ENCODE measurements around the gene TMEM255A.
A peak's percentile ranks its signal among the peaks of the same experiment; 100 is the strongest.
"Not testable (repeated sequence)": the region's sequence is repeated elsewhere in the genome, so short reads cannot be mapped to it uniquely, and the experiment has no call there.

TMEM255A gene

DNA sequence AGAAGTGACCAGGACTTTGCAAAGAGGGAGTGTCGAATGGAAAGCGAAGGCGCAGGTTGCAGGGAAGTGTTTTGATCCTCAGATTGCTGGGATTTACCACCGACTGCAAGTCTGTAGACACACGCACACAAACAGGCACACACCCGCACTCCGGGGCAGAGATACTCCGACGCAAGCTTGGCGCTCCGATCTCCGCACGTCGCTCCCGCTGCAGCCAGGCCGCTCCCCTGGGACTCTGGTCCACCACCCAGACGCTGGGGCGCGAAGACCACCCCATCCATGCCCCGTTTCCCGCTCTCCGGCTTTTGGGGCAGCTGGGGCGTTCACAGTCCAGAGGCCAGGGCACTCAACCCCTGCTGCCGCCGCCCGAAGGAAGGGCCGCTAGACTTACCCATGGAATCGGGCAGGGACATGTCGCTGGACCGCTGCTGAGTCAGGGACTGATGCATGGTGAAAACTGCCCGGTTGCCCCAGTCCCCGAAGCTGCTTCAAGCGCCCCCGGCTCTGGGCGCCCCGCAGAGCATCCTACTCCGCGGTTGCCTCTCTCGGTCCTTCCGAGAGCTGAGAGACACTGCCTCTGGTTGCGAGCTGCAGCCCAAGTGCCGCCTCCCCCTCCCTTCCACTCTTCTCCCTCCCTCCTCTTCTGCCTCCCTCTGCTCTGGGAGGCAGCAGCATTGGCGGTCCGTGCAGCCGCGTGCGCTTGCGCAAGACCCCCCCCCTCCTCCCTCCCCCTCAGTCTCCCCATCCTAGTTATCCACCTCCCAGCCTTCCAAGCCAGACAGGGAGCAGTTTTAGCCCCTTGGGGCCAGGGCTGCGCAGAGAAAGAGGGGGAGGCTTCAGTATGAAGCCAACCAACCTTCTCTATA lies at the start of gene TMEM255A:
Gene TMEM255A, minus strand, starts transcription at position 601 of the 866 bp plus-strand sequence. Its CDS starts 152 bp downstream, at position 449.
- H3K4me3 ChIP-seq (ENCODE audit: insufficient read length, low read depth) = peak within 1 kb of the TSS; percentile 63
- peak within 1 kb of the TSS; percentile 74 for H3K9ac ChIP-seq (ENCODE audit: insufficient read length, low read depth)

DNA sequence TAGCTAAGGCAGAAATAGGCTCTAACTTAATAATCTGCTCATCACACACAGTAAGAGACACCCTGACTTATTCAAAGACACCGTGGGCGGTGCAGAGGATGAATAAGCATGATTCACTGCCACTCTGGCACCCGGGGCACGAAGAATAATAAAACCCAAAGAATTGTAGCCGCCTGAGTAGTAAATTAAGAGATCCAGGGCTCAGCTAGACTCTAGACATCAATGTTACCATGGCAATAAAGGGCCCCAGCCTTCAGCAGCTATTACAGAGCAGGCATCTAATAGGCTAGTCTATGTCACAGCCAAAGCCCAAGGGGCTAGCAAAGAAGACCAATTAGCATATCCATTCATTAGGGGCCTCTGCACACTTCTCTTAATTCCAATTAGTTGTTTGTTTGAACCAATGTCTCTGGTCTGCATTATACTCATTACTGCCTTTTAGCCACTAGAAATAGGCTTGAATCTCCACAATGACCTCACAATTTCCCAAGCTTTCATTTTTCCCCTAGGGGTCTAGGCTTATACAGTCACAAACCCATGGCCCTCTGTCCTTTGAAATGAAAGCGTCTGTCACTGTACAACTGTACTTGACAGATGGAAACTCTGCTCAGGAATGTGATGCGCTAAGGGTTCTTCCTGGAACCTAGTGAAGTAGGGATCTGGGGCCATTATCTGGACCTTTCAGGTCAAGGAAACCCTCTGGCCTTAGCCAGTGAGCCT lies 47.6 kb upstream of the TMEM255A start:
- TF ChIP-seq YY1 (IDR thresholded peaks at IDR 0.05; ENCODE audit: insufficient read depth, insufficient read length) (no peak), ZNF274 (IDR thresholded peaks at IDR 0.05; ENCODE audit: low read depth, low read length) (no peak), SUZ12 (IDR thresholded peaks at IDR 0.05; ENCODE audit: extremely low read depth, insufficient read depth, insufficient read length) (no peak)
- Histone ChIP-seq H3K36me3 (ENCODE audit: insufficient read depth, insufficient read length, low read length) (no peaks in the 10 kb centered on the region), H3K4me1 (ENCODE audit: insufficient read depth, insufficient read length) (no peaks in the 10 kb centered on the region), H3K9ac (ENCODE audit: insufficient read length, low read depth) (no peak overlapping the region), H3K27me3 (ENCODE audit: insufficient read depth, insufficient read length) (no peaks in the 10 kb centered on the region), H3K9me3 (ENCODE audit: insufficient read depth, low read length) (no peaks in the 10 kb centered on the region), H3K4me3 (ENCODE audit: insufficient read length, low read depth) (no peak overlapping the region)
- no peak for DNase-seq (ENCODE audit: low read depth, low spot score)

More for the DNA sequence above, at the start of gene TMEM255A:
- no peaks in the 10 kb centered on the region for H3K36me3 ChIP-seq (ENCODE audit: insufficient read depth, insufficient read length, low read length)
- no peak for TF ChIP-seq YY1 (IDR thresholded peaks at IDR 0.05; ENCODE audit: insufficient read depth, insufficient read length)
- no peak for TF ChIP-seq ZNF274 (IDR thresholded peaks at IDR 0.05; ENCODE audit: low read depth, low read length)
- TF ChIP-seq SUZ12 (IDR thresholded peaks at IDR 0.05; ENCODE audit: extremely low read depth, insufficient read depth, insufficient read length) = no peak
- no peaks in the 10 kb centered on the region for H3K4me1 ChIP-seq (ENCODE audit: insufficient read depth, insufficient read length)
- no peaks in the 10 kb centered on the region for H3K9me3 ChIP-seq (ENCODE audit: insufficient read depth, low read length)
- DNase-seq (ENCODE audit: low read depth, low spot score) = peak; percentile 35
- H3K27me3 ChIP-seq (ENCODE audit: insufficient read depth, insufficient read length) = peaks cover 32% of the 10 kb centered on the region

DNA sequence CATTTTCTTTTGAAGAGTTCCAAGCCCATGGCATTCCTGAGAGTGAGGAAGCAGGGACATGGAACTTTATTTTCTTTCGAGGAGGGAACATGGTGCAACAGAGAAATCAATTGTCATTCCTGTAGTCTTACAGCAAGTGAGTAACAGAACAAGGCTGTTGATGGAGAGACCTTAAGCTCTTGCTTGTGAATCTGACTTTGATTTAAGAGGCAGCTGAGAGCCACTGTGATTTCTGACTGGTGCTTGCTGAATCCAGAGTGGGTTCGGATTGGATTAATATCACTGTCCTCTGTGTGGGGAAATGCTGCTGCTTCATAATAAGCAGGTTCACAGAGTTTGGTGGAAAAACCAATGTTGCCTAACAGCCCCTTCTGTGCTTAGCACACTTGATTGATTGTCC lies 45.9 kb upstream of the TMEM255A start:
- DNase-seq (ENCODE audit: low read depth, low spot score) = no peak
- Histone ChIP-seq H3K4me1 (ENCODE audit: insufficient read depth, insufficient read length) (no peaks in the 10 kb centered on the region), H3K9ac (ENCODE audit: insufficient read length, low read depth) (no peak overlapping the region), H3K27me3 (ENCODE audit: insufficient read depth, insufficient read length) (no peaks in the 10 kb centered on the region), H3K4me3 (ENCODE audit: insufficient read length, low read depth) (no peak overlapping the region), H3K36me3 (ENCODE audit: insufficient read depth, insufficient read length, low read length) (no peaks in the 10 kb centered on the region), H3K9me3 (ENCODE audit: insufficient read depth, low read length) (no peaks in the 10 kb centered on the region)
- no peak for TF ChIP-seq YY1 (IDR thresholded peaks at IDR 0.05; ENCODE audit: insufficient read depth, insufficient read length)
- TF ChIP-seq ZNF274 (IDR thresholded peaks at IDR 0.05; ENCODE audit: low read depth, low read length) = no peak
- TF ChIP-seq SUZ12 (IDR thresholded peaks at IDR 0.05; ENCODE audit: extremely low read depth, insufficient read depth, insufficient read length) = no peak

DNA sequence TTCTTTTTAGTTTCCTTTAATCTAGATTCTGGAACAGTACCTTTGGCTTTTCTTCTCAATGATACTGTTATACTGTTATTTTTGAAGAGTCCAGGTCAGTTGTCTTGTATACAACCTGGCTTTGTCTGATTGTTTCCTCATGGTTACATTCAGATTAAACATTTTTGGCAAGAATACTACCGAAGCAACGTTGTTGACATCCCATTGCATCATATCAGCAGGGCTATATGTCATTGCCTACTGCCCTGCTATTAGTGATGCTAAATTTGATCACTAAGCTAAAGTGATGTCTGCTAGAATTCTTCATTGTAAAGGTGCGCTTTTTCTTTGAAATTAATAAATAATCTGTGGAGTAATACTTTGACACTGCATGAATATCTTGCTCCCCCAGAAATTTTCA lies 44.8 kb upstream of the TMEM255A start:
- H3K9me3 ChIP-seq (ENCODE audit: insufficient read depth, low read length) = no peaks in the 10 kb centered on the region
- no peak overlapping the region for H3K9ac ChIP-seq (ENCODE audit: insufficient read length, low read depth)
- DNase-seq (ENCODE audit: low read depth, low spot score) = no peak
- no peak for TF ChIP-seq ZNF274 (IDR thresholded peaks at IDR 0.05; ENCODE audit: low read depth, low read length)
- no peak for TF ChIP-seq SUZ12 (IDR thresholded peaks at IDR 0.05; ENCODE audit: extremely low read depth, insufficient read depth, insufficient read length)
- TF ChIP-seq YY1 (IDR thresholded peaks at IDR 0.05; ENCODE audit: insufficient read depth, insufficient read length) = no peak
- H3K36me3 ChIP-seq (ENCODE audit: insufficient read depth, insufficient read length, low read length) = no peaks in the 10 kb centered on the region
- H3K4me3 ChIP-seq (ENCODE audit: insufficient read length, low read depth) = no peak overlapping the region
- H3K4me1 ChIP-seq (ENCODE audit: insufficient read depth, insufficient read length) = no peaks in the 10 kb centered on the region
- no peaks in the 10 kb centered on the region for H3K27me3 ChIP-seq (ENCODE audit: insufficient read depth, insufficient read length)

DNA sequence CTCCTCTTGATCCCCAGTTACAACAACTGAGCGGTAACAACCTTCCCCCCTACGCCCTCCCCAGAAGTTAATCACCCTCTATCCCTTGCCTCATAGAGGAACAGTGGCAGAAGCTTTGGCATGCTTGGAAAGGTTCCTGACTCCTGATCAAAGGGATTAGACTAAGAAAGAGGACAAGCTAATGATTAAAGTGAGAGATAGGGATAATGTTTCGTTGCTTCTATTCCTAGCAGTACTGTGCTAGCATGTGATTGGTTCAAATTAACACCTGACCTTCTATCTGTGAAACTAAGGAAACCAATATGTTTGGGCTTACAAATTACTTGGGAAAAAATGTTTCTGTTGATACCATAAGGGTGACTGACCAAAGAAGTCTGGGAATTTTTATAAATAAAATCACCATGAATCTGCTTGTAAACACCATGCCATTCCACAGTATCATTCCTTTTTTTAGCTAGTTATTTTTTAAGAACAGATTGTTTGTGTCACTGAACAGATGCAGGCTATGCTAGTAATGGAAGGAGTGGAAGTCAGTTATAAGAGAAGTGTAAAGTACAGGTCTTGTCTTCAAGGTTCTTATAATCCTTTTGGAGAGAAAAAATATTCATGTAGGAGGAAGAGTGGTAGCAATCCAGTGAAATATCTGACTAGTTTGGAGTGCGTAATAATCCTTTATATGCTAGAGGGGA lies 39.3 kb upstream of the TMEM255A start:
- Histone ChIP-seq H3K9me3 (ENCODE audit: insufficient read depth, low read length) (no peaks in the 10 kb centered on the region), H3K4me1 (ENCODE audit: insufficient read depth, insufficient read length) (no peaks in the 10 kb centered on the region), H3K9ac (ENCODE audit: insufficient read length, low read depth) (no peak overlapping the region), H3K27me3 (ENCODE audit: insufficient read depth, insufficient read length) (no peaks in the 10 kb centered on the region), H3K4me3 (ENCODE audit: insufficient read length, low read depth) (no peak overlapping the region), H3K36me3 (ENCODE audit: insufficient read depth, insufficient read length, low read length) (no peaks in the 10 kb centered on the region)
- no peak for TF ChIP-seq SUZ12 (IDR thresholded peaks at IDR 0.05; ENCODE audit: extremely low read depth, insufficient read depth, insufficient read length)
- no peak for TF ChIP-seq ZNF274 (IDR thresholded peaks at IDR 0.05; ENCODE audit: low read depth, low read length)
- TF ChIP-seq YY1 (IDR thresholded peaks at IDR 0.05; ENCODE audit: insufficient read depth, insufficient read length) = no peak
- DNase-seq (ENCODE audit: low read depth, low spot score) = no peak

DNA sequence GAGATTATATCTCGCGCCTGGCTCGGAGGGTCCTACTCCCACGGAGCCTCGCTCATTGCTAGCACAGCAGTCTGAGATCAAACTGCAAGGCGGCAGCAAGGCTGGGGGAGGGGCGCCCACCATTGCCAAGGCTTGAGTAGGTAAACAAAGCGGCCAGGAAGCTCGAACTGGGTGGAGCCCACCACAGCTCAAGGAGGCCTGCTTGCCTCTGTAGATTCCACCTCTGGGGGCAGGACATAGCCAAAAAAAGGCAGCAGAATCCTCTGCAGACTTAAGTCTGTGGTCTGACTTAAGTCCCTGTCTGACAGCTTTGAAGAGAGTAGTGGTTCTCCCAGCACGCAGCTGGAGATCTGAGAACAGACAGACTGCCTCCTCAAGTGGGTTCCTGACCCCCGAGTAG lies 33.3 kb upstream of the TMEM255A start:
- not testable (repeated sequence) for H3K27me3 ChIP-seq (ENCODE audit: insufficient read depth, insufficient read length); H3K4me1 ChIP-seq (ENCODE audit: insufficient read depth, insufficient read length); H3K9ac ChIP-seq (ENCODE audit: insufficient read length, low read depth); DNase-seq (ENCODE audit: low read depth, low spot score); H3K36me3 ChIP-seq (ENCODE audit: insufficient read depth, insufficient read length, low read length); H3K4me3 ChIP-seq (ENCODE audit: insufficient read length, low read depth)
- peaks cover 17% of the 10 kb centered on the region; the same call in 1 of the 2 replicates for H3K9me3 ChIP-seq (ENCODE audit: insufficient read depth, low read length)

DNA sequence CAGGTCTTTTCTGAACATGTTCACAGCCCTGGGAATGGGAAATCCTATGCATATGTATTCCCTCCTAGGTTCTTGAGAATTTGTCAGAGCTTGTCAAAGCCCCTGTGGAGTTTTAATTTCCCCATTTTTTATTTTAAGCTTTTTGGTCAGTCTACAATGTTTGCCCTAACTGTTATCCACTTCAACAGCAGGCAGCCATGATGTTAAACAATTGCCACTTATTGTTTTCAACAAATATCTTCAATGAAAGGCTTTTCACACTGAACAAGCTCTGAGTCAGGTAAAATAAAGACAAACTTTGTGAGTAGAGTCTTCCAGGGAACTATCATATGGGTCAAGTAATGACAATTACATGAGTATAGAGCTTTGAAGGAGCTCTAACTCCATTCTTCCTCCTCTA lies 25.6 kb upstream of the TMEM255A start:
- Histone ChIP-seq H3K4me1 (ENCODE audit: insufficient read depth, insufficient read length) (peaks cover 2% of the 10 kb centered on the region), H3K9ac (ENCODE audit: insufficient read length, low read depth) (no peak overlapping the region), H3K4me3 (ENCODE audit: insufficient read length, low read depth) (no peak overlapping the region), H3K9me3 (ENCODE audit: insufficient read depth, low read length) (peaks cover 26% of the 10 kb centered on the region; the same call in 1 of the 2 replicates), H3K27me3 (ENCODE audit: insufficient read depth, insufficient read length) (no peaks in the 10 kb centered on the region), H3K36me3 (ENCODE audit: insufficient read depth, insufficient read length, low read length) (no peaks in the 10 kb centered on the region)
- DNase-seq (ENCODE audit: low read depth, low spot score) = no peak
- TF ChIP-seq SUZ12 (IDR thresholded peaks at IDR 0.05; ENCODE audit: extremely low read depth, insufficient read depth, insufficient read length) (no peak), YY1 (IDR thresholded peaks at IDR 0.05; ENCODE audit: insufficient read depth, insufficient read length) (no peak), ZNF274 (IDR thresholded peaks at IDR 0.05; ENCODE audit: low read depth, low read length) (no peak)
